ENCODE measurements around the gene SNAPIN.

The SNAPIN gene

DNA sequence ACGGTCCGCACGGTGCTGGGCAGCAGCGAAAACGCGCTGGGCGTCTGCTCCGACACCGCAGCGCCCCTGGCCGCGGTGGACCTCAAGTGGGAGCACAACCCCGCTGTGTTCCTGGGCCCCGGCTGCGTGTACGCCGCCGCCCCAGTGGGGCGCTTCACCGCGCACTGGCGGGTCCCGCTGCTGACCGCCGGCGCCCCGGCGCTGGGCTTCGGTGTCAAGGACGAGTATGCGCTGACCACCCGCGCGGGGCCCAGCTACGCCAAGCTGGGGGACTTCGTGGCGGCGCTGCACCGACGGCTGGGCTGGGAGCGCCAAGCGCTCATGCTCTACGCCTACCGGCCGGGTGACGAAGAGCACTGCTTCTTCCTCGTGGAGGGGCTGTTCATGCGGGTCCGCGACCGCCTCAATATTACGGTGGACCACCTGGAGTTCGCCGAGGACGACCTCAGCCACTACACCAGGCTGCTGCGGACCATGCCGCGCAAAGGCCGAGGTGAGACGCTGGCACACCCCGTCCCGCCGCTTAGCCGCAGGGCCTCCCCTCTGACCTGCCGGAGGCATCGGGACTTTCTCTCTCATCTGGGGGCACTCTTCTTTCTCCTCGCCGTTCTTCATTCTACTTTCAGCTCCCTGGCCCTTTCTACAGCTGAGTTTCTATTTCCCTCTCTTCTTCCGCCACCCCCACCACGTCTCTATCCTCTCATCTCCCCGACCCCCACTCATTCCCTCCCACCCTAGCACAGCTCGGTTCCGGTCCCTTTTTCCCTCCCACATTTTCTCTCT is 21.0 kb downstream of the SNAPIN start:
- TF ChIP-seq, protein P1, sequence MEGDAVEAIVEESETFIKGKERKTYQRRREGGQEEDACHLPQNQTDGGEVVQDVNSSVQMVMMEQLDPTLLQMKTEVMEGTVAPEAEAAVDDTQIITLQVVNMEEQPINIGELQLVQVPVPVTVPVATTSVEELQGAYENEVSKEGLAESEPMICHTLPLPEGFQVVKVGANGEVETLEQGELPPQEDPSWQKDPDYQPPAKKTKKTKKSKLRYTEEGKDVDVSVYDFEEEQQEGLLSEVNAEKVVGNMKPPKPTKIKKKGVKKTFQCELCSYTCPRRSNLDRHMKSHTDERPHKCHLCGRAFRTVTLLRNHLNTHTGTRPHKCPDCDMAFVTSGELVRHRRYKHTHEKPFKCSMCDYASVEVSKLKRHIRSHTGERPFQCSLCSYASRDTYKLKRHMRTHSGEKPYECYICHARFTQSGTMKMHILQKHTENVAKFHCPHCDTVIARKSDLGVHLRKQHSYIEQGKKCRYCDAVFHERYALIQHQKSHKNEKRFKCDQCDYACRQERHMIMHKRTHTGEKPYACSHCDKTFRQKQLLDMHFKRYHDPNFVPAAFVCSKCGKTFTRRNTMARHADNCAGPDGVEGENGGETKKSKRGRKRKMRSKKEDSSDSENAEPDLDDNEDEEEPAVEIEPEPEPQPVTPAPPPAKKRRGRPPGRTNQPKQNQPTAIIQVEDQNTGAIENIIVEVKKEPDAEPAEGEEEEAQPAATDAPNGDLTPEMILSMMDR (IDR thresholded peaks at IDR 0.05; ENCODE audit: borderline replicate concordance, insufficient read depth, low read depth, low read length) = peak; percentile 22; the same call in 1 of the 2 replicates
- peak overlapping the region; percentile 15 for H3K4me3 ChIP-seq (ENCODE audit: low read depth, low read length)

- no peak overlapping the region for H3K4me3 ChIP-seq (ENCODE audit: low read depth, low read length)
- TF ChIP-seq, protein P1 (IDR thresholded peaks at IDR 0.05; ENCODE audit: borderline replicate concordance, insufficient read depth, low read depth, low read length) = no peak
These were observed 21.6 kb downstream of the SNAPIN start for GRCh38 chr1:153680120-153680403.

DNA sequence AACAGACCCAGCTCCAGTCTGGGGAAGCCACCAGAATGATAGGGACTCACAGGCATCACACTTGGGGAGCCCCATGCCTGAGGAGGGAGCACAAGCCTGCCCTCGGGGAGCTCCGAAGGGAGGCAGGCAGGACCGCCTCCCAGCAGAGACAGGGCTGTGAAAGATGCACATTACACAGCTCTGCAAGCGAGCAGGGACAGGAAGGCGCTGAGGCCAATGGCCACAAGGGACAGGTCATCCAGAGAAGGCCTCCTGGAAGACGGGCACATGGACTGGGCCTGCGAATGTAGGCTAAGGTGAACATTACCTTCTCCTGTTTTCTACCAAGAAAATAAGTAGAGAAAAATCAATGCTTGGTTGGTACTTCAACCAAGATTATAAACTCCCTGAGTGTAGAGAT is 24.2 kb downstream of the SNAPIN start:
- TF ChIP-seq, protein P1 (IDR thresholded peaks at IDR 0.05; ENCODE audit: borderline replicate concordance, insufficient read depth, low read depth, low read length) = no peak
- H3K4me3 ChIP-seq (ENCODE audit: low read depth, low read length) = no peak overlapping the region

DNA sequence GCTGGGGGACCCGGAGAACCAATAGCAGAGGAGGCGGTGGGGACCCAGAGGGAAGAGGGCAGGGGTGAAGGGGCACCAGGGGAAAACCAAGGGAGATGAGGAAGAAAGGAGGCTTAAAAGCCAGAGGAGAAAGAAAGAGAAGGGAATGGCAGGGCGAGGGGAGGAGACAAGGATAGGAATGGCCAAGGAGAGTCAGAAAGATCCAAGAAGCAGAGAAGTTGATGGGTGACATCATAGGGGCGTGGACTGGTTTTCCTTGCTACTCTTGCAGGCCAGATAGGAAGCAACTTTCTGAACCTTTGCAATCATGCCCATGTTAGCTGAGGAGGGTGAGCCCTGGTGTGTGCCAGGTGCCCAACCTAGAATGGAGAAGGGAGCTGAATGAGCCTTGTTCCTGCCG is 25.4 kb downstream of the SNAPIN start:
- H3K4me3 ChIP-seq (ENCODE audit: low read depth, low read length) = no peak overlapping the region

DNA sequence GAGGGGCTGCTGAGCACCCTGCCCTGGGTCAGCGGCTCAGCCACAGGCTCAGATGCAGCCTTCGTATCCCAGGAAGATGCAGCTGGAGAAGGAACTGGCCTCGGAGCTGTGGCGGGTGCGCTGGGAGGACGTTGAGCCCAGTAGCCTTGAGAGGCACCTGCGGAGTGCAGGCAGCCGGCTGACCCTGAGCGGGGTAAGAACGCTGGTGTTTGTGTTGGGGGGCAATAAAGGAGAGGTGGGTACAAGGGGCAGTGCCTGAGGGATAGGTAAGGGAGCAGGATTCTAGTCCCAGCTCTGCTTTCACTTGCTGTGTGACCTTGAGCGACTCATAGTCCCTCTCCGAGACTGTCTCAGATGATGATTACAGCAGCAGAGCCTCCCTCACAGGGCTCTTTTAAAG is 26.4 kb downstream of the SNAPIN start:
- TF ChIP-seq, protein P1 (IDR thresholded peaks at IDR 0.05; ENCODE audit: borderline replicate concordance, insufficient read depth, low read depth, low read length) = no peak
- H3K4me3 ChIP-seq (ENCODE audit: low read depth, low read length) = no peak overlapping the region

More for the DNA sequence above, 25.4 kb downstream of the SNAPIN start:
- TF ChIP-seq, protein P1 (IDR thresholded peaks at IDR 0.05; ENCODE audit: borderline replicate concordance, insufficient read depth, low read depth, low read length) = no peak

DNA sequence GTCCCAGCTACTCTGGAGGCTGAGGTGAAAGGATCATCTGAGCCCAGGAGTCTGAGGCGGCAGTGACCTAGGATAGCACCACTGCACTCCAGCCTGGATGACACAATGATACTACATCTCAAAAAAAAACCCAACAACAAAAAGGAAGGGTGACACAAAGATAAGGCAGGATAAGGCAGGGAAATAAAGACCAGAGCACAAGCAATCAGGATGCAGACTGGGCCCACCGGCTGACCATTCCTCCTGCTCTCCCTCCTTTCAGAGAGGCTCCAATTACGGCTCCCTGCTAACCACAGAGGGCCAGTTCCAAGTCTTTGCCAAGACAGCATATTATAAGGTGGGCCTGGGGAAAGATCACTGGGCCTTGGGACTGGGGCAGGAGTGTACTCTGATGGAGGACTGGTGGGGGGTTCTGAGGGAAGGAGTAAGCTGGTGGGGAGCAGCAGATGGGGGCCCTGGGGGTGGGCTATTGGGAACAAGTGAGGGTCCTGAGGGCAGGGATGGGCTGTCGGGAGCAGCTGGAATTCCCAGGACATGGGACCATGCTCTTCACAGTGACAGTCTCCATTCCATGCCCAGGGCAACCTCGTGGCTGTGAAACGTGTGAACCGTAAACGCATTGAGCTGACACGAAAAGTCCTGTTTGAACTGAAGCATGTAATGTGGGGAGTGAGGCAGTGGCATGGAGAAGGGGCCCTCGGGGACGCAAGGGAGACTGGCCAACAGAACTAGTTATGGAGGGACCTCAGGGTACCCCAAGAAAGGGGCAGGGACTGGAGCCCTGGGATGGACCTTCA is 27.2 kb downstream of the SNAPIN start:
- no peak overlapping the region for H3K4me3 ChIP-seq (ENCODE audit: low read depth, low read length)
- TF ChIP-seq, protein P1 (IDR thresholded peaks at IDR 0.05; ENCODE audit: borderline replicate concordance, insufficient read depth, low read depth, low read length) = no peak
